SK-N-SH treated with all-trans-retinoic acid at 6 μM for 48 hours (cell line): Measurements from ENCODE around the gene TRIM25.

Source experiments
- ATAC-seq: fragments of 200-7000 bp; cut with Tn5 transposase; 3 replicates; pipeline ENCODE4 v1.9.1; 2020; ENCODE audit warnings: mild to moderate bottlenecking, moderate library complexity
- ARNTL ChIP-seq: fragments of 450-650 bp; formaldehyde crosslinking; IDR thresholded peaks from 2 replicates; pipeline ENCODE4 v1.5.0; 2020; ENCODE audit warnings: low read depth, mild to moderate bottlenecking, moderate library complexity, borderline replicate concordance
- BACH2 ChIP-seq: fragments of 250-450 bp; sonication (Bioruptor Pico); IDR thresholded peaks from 2 replicates; pipeline ENCODE4 v1.9.0; 2021; ENCODE audit warnings: mild to moderate bottlenecking, borderline replicate concordance
- CREB5 ChIP-seq: fragments of 250-450 bp; sonication (Bioruptor Pico); IDR thresholded peaks from 2 replicates; pipeline ENCODE4 v1.5.1; 2020; ENCODE audit warnings: low read depth, mild to moderate bottlenecking, moderate library complexity
- CSRNP3 ChIP-seq: fragments of 250-450 bp; sonication (Bioruptor Pico); IDR thresholded peaks from 2 replicates; pipeline ENCODE4 v1.5.1; 2021; ENCODE audit warnings: mild to moderate bottlenecking, moderate library complexity
- ESRRG ChIP-seq: fragments of 250-450 bp; sonication (Bioruptor Pico); IDR thresholded peaks from 2 replicates; pipeline ENCODE4 v1.6.1; 2021; ENCODE audit warnings: mild to moderate bottlenecking
- GLIS3 ChIP-seq: fragments of 250-450 bp; sonication (Bioruptor Pico); IDR thresholded peaks from 2 replicates; pipeline ENCODE4 v1.5.0; 2020; ENCODE audit warnings: mild to moderate bottlenecking, moderate library complexity
- ISL1 ChIP-seq: fragments of 250-450 bp; sonication (Bioruptor Pico); IDR thresholded peaks from 2 replicates; pipeline ENCODE4 v2.1.2; 2022; ENCODE audit warnings: mild to moderate bottlenecking, moderate library complexity
- OSR1 ChIP-seq: fragments of 250-450 bp; sonication (Bioruptor Pico); IDR thresholded peaks from 2 replicates; pipeline ENCODE4 v1.8.0; 2022; ENCODE audit warnings: moderate library complexity, mild to moderate bottlenecking, inconsistent platforms
- PATZ1 ChIP-seq: fragments of 250-450 bp; sonication (Bioruptor Pico); IDR thresholded peaks from 2 replicates; pipeline ENCODE4 v1.8.0; 2020; ENCODE audit warnings: mild to moderate bottlenecking, moderate library complexity, borderline replicate concordance
- POU6F1 ChIP-seq: fragments of 250-450 bp; sonication (Bioruptor Pico); IDR thresholded peaks from 2 replicates; pipeline ENCODE4 v1.8.0; 2021; ENCODE audit warnings: low read depth, mild to moderate bottlenecking, moderate library complexity, borderline replicate concordance
- PPARA ChIP-seq: fragments of 250-450 bp; sonication (Bioruptor Pico); IDR thresholded peaks from 2 replicates; pipeline ENCODE4 v1.5.0; 2020; ENCODE audit warnings: mild to moderate bottlenecking, borderline replicate concordance
- RARB ChIP-seq: fragments of 250-450 bp; sonication (Bioruptor Pico); IDR thresholded peaks from 2 replicates; pipeline ENCODE4 v1.8.0; 2021; ENCODE audit warnings: mild to moderate bottlenecking, moderate library complexity
- SNAI2 ChIP-seq: fragments of 250-450 bp; sonication (Bioruptor Pico); IDR thresholded peaks from 2 replicates; pipeline ENCODE4 v1.5.0; 2020; ENCODE audit warnings: mild to moderate bottlenecking, moderate library complexity
- TCF4 ChIP-seq: fragments of 250-450 bp; sonication (Bioruptor Pico); IDR thresholded peaks from 2 replicates; pipeline ENCODE4 v1.8.0; 2021; ENCODE audit warnings: mild to moderate bottlenecking, moderate library complexity, borderline replicate concordance
- ZC3H10 ChIP-seq: fragments of 250-450 bp; sonication (Bioruptor Pico); IDR thresholded peaks from 2 replicates; pipeline ENCODE4 v1.5.1; 2021; ENCODE audit warnings: mild to moderate bottlenecking, moderate library complexity
- ZFP3 ChIP-seq: fragments of 250-450 bp; sonication (Bioruptor Pico); IDR thresholded peaks from 2 replicates; pipeline ENCODE4 v1.5.0; 2020; ENCODE audit warnings: mild to moderate bottlenecking, moderate library complexity
- ZFP30 ChIP-seq: fragments of 450-650 bp; formaldehyde crosslinking; IDR thresholded peaks from 2 replicates; pipeline ENCODE4 v1.5.0; 2022; ENCODE audit warnings: mild to moderate bottlenecking, moderate library complexity
- ZNF565 ChIP-seq: fragments of 450-650 bp; formaldehyde crosslinking; conservative IDR thresholded peaks from 2 replicates; pipeline ENCODE4 v1.5.0; 2020; ENCODE audit warnings: low read depth, mild to moderate bottlenecking, moderate library complexity
- ZNF70 ChIP-seq: fragments of 450-650 bp; formaldehyde crosslinking; IDR thresholded peaks from 2 replicates; pipeline ENCODE4 v1.5.0; 2020; ENCODE audit warnings: mild to moderate bottlenecking, moderate library complexity
- ZNF8 ChIP-seq: fragments of 450-650 bp; formaldehyde crosslinking; IDR thresholded peaks from 2 replicates; pipeline ENCODE4 v1.5.0; 2020; ENCODE audit warnings: mild to moderate bottlenecking, moderate library complexity

The TRIM25 gene

GRCh38 chr17:56936697-56937322 is 23.0 kb upstream of the TRIM25 start (continued):
- TF ChIP-seq ZFP3 (CRISPR knock-in tag) (no peak), OSR1 (CRISPR knock-in tag) (no peak)

GRCh38 chr17:56935461-56935860 is 21.6 kb upstream of the TRIM25 start:
- TF ChIP-seq SNAI2 (CRISPR knock-in tag), result no peak
- TF ChIP-seq ZNF70 (CRISPR knock-in tag), result no peak
- TF ChIP-seq CREB5 (CRISPR knock-in tag), result no peak
- no peak for TF ChIP-seq ISL1 (CRISPR knock-in tag)
- TF ChIP-seq ZFP30 (CRISPR knock-in tag), result no peak
- no peak for TF ChIP-seq BACH2
- TF ChIP-seq GLIS3 (CRISPR knock-in tag), result no peak
- no peak for TF ChIP-seq PPARA (CRISPR knock-in tag)
- no peak for TF ChIP-seq ZC3H10
- TF ChIP-seq CSRNP3, result no peak
- TF ChIP-seq ESRRG (CRISPR knock-in tag), result no peak
- no peak for TF ChIP-seq RARB (CRISPR knock-in tag)
- no peak for TF ChIP-seq ZNF8
- no peak for TF ChIP-seq OSR1 (CRISPR knock-in tag)
- TF ChIP-seq POU6F1, result no peak
- TF ChIP-seq ARNTL (CRISPR knock-in tag), result no peak
- no peak for TF ChIP-seq TCF4 (CRISPR knock-in tag)
- no peak for TF ChIP-seq ZFP3 (CRISPR knock-in tag)
- TF ChIP-seq, all 23 proteins: peak for 0

GRCh38 chr17:56934280-56934679 is 20.4 kb upstream of the TRIM25 start:
- no peak for ATAC-seq

More at GRCh38 chr17:56935461-56935860, 21.6 kb upstream of the TRIM25 start:
- no peak for ATAC-seq

More at GRCh38 chr17:56934280-56934679, 20.4 kb upstream of the TRIM25 start:
- TF ChIP-seq POU6F1 (no peak), ISL1 (CRISPR knock-in tag) (no peak), ZNF8 (no peak), CREB5 (CRISPR knock-in tag) (no peak), ZFP30 (CRISPR knock-in tag) (no peak), BACH2 (no peak), OSR1 (CRISPR knock-in tag) (no peak), GLIS3 (CRISPR knock-in tag) (no peak), ZNF70 (CRISPR knock-in tag) (no peak), PATZ1 (CRISPR knock-in tag) (no peak), ESRRG (CRISPR knock-in tag) (no peak), RARB (CRISPR knock-in tag) (no peak), ZC3H10 (no peak), ARNTL (CRISPR knock-in tag) (no peak), ZNF565 (CRISPR knock-in tag) (no peak), TCF4 (CRISPR knock-in tag) (no peak), ZFP3 (CRISPR knock-in tag) (no peak), CSRNP3 (no peak)
